GF-D8 (cell line): ENCODE measurements around the gene SLC38A3.
A peak's percentile ranks its signal among the peaks of the same experiment; 100 is the strongest.

ENCODE experiments used
- DNase-seq: peaks from one replicate; lab custom pipeline; 2025; lab: John Stamatoyannopoulos, UW

SLC38A3 gene

DNA sequence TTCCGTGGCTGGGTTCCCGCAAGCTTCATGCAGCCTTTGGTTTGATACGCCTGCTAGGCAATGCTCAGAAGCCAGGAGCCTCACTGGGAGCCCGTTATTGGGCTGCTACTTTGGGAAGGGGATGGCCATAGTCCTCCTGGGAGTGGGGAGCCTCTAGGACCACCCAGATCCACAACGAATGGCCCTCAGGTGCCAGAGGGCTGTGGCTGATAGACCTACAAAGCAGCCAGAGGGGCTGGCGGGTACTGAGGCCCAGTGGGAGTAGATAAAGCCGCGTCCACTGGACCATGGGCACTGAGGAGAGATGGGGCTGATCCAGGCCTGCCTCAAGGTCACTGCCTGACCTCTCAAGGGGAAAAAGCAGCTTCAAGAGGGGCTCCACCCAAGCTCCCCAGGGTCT, 12.9 kb upstream of the SLC38A3 start:
- DNase-seq: no peak

DNA sequence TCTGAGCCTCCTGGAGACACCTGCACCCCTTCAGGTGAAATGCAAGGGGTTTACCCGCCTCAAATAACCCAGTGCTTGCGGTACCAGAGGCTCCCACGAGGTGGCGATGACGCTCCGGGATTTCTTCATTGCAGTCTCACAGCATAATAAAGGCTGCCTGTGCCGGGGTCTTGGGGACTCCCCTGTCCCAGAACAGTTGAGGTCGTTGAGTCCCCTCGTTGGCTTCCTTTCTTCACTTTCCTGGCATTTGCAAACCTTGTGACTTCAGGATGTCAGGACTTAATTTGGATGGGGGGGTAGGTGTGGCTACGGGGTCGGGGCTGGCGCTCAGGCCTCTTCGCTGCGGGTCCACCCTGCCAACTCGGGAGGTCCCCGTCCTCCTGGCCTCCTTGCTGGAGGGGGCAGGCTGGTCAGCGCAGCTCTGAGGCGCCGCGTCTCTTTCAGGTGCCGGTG, 12.4 kb upstream of the SLC38A3 start:
- no peak for DNase-seq

DNA sequence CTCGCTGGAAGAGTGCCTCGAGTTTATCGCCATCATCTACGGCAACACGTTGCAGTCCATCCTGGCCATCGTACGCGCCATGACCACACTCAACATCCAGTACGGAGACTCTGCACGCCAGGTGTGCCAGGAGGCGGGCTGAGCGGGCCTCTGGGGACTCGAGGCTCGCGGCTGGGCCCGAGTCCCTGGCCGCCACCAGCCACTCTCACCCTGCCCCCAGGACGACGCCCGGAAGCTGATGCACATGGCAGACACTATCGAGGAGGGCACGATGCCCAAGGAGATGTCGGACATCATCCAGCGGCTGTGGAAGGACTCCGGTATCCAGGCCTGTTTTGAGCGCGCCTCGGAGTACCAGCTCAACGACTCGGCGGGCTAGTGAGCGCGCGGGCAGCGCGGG, 11.8 kb upstream of the SLC38A3 start:
- DNase-seq: no peak

DNA sequence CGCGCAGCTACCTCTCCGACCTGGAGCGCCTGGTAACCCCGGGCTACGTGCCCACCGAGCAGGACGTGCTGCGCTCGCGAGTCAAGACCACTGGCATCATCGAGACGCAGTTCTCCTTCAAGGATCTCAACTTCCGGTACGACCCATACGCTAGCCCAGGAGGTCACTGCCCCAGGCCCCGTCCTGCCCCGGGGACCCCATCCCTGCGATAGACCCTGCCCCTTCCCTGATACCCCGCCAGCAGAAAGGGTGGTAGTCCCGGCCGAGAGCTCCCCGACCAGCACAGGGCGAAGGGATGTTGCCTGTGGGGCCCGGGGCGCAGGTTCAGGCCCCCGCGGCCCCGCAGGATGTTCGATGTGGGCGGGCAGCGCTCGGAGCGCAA, 11.3 kb upstream of the SLC38A3 start:
- DNase-seq: no peak

DNA sequence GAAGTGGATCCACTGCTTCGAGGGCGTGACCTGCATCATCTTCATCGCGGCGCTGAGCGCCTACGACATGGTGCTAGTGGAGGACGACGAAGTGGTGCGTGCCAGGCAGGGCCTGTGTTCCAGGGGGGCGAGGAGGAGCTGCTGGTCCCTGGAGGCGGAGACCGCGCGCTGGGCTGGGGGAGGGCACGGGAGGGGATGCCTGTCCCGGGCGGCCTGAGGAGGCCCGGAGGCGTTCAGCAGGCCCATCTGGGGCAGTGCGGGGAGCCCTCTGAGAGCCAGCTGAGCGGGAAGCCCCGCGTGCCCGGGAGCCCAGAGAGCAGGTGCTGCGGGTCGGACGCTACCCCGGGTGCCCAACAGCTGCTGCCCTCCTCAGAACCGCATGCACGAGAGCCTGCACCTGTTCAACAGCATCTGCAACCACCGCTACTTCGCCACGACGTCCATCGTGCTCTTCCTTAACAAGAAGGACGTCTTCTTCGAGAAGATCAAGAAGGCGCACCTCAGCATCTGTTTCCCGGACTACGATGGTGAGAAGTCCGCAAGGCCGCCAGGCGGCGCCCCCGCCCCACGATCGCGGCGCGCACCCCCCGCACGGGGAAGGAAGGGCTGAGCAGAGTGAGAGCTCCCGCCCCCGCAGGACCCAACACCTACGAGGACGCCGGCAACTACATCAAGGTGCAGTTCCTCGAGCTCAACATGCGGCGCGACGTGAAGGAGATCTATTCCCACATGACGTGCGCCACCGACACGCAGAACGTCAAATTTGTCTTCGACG, 10.8 kb upstream of the SLC38A3 start:
- DNase-seq: peak; percentile 15

DNA sequence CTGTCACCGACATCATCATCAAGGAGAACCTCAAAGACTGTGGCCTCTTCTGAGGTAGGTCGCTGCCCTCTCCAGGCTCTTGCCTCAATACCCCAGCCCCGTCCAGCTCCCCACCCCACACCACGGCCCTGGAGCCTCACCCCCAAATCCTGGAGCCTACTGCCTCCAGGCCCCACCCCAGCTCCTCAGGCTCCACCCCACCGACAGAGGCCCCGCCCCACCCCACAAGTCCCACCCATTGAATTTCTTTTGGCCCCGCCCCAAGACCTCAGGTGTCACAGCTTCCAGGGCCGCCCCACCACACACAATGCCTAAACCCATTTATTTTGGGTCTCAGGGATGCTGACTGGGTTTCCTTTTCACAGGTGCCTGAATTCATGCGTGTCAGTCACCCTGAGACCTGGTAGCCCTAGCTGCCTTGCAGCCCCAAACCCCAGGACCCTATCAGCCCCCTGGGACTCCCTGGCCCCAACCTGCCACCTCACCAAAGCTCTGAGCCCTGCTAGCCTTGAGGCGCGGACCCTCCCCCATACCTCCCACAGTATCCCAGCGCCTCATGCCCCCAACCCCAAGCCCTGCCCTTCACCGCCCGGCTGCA, 10.1 kb upstream of the SLC38A3 start:
- DNase-seq: no peak

DNA sequence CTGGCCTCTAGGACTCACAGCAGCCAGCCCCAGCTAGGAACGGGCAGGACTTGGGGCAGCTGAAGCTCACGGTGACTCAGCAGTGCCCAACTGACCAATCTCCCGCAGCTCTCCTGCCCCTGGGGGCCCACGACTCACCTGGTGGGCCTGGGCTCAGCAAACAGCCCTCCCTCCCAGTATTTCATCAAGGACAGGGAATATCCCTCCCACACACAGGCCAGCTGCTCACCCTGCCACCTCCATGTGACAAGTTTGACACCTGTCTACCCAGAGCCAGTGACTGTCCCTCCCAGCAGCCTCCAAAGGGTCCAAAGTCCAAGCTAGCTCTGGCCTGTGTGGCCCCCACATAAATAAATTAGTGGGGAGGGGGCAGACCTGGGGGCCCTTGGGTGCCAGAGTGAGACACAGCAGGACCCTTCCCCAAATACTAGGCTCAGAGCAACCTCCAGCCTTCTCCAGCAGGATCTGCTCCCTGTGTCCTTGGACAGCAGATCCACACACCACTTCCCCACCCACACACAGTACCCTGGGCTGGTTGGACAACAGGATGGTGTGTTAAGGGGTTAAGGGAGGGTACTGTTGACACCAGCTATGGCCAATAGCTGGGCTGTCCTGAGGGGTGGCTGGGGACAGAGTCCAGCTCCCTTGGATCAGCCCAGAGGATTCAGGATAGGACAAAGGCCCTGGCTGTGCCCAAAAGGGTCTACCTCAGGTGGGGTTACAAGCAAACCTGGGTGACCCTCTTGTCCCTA, 9.4 kb upstream of the SLC38A3 start:
- DNase-seq: no peak

DNA sequence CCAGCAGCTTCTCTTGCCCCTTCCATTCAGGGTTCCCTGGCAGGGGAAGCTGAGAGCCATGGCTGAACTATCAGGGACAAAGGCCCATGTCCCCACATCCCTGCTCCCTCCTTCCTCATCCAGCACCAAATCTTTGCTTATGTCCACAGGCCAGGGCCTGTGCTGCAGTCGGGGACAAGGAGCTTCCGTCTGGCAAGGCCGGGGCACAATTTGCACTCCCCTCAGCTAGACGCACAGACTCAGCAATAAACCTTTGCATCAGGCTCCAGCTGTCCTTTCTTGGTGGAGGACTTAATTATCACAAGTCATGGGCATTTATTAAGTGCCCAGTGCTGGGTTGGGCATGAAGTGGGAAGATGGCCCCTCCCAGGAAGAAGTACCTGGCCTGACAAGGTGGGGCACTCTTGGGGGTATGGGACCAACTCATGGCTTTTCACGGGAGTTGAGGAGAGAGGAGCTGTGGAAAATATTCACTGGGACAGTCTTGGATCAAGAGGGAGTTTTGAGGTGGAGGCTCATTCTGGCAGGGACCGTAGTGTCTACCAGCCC, 8.7 kb upstream of the SLC38A3 start:
- no peak for DNase-seq

DNA sequence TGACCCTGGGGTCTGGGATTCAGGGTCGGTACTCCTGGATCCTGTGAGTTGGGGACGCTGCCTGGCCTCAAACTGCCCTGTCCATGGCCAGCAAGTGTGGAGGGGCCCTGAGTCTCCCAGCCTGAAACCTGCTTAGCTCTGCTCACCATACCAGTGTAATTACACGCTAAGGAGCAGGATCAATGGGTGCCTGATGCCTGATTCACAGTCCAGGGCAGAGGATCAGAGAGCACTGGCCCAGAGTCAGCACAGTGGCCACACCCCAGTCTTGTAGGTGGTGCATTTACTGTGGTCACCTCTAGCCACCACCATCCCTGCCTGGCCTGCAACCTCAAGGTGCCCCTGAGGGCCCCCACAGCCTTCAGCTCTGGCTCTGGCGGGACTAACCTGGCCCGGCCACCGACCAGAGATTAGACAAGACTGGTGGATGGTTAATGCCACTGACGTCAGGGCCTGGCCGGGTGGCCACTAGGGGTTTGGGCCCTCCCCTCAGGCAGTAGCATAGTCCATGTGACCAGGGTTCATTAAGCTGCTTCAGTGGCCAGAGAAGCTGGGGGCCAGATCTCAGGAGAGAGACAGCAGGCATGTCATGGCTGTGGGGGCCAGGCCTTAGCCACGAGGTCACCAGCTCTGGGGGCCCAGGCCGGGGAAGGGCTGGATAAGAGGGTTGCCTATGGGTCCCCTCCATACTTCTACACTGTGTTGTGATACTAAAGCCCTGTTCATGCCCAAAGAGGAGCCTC, 3.3 kb upstream of the SLC38A3 start:
- DNase-seq: no peak

DNA sequence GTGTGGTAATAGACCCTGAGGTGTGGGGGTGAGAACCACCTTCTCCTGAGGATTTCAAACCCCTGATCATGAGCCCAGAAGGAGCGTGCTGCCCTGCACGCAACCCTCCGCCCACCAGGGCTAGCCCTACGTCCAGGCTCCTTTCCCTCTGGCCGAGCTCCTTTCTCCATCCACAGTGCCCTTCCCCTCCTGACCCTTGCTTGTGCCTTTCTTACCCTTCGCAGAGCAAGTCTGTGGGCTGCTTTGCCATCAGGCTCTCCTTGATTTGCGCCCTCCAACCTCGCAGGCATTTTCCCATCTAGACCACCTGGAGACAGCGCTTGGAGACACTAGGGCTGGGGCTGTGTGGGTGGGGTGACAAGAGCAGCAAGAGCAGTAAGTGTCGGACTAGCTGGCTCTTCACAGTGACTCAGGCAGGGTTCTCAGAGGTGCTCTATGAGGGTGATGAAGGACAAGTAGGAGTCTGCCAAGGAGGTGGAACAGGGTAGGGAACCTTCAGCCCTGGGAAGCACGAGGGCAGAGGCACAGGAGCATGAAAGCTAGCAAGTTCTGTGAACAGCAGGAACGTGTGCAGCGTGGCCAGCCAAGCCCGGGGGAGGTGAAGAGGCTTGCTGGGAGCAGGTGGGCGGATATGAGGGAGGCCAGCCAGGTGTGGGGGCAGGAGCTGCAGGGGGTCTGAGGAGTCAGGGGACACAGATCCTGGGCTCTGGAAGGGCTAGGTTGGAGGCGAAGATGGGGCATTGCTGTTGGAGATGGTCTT, 2.5 kb upstream of the SLC38A3 start:
- no peak for DNase-seq

DNA sequence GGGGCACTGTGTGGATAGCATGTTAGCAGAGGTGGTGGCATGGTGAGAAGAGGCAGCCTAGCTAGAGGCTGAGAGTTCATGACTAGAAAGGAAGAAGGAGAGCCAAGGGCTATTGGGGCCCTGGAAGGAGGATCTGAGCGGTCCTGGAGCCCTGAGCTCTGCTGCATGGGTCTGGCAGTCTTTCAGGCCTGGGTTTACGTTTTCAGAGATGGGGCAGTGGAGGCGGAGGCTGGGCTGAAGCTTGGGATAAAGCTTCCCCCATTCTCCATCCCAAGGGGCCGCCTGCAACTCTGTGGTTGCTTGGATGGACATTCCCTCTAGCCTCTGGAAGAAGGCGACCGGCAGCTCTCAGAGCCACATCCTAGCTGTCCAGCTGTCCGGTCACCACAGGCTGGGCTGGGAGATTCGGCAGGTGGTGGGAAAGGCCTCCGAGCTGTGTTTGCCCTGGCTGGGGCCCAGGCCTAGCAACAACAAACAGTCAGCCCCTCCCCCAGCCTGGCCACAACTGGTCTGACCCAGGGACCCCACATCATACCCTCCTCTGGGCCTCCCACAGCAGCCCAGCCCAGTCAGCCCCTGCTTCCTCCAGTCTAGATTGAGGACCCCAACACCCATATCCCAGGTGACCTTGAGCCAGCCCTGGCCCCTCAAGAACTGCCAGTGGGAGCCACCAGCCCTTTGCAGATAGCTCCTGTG, 1.8 kb upstream of the SLC38A3 start:
- DNase-seq: no peak

DNA sequence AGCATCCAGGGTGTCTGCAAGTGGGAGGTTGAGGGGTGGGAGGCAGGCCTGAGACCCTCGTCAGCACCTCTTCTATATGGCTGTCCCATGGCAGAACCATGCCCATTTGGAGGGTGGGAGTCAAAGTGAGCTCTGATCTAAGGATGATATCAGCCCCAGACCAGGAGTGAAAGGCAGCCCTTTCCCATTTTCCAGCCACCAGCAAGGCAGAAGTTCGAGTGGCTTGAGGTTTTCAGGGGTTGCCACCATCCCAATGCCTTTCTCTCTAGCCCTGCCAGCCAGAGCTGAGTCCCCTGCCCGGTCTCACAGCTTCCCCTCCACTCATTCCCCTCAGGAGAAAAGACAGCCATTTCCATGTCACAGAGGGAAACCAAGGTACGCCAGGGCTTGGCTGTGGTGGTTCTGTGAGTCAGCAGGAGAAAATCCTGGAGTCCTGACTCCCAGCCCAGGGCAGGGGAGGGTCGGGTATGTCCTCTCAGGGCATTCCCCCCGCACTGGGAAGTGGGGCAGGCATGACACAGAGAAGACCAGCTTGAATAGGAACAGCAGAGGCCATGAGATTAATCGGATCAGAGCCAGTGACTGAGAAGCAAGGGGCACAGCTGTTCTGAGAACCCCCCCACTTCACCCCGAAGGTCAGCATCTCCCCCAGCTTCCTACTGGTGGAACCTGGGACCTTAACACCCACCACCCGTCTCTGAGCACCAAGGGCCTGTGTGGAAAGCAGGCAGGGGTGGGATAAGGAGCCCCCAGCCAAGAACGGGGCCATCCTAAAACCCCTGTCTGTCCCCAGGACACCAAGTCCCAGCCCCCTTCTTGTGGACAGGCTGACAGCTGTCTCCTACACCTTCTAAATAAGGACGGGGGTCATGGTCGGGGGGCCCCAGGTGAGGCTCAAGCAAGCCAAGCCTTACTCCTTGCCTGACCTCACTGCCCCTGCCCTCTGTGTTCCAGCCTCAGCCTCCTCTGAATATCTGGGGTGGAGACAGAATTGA, 965 bp upstream of the SLC38A3 start:
- DNase-seq: no peak

DNA sequence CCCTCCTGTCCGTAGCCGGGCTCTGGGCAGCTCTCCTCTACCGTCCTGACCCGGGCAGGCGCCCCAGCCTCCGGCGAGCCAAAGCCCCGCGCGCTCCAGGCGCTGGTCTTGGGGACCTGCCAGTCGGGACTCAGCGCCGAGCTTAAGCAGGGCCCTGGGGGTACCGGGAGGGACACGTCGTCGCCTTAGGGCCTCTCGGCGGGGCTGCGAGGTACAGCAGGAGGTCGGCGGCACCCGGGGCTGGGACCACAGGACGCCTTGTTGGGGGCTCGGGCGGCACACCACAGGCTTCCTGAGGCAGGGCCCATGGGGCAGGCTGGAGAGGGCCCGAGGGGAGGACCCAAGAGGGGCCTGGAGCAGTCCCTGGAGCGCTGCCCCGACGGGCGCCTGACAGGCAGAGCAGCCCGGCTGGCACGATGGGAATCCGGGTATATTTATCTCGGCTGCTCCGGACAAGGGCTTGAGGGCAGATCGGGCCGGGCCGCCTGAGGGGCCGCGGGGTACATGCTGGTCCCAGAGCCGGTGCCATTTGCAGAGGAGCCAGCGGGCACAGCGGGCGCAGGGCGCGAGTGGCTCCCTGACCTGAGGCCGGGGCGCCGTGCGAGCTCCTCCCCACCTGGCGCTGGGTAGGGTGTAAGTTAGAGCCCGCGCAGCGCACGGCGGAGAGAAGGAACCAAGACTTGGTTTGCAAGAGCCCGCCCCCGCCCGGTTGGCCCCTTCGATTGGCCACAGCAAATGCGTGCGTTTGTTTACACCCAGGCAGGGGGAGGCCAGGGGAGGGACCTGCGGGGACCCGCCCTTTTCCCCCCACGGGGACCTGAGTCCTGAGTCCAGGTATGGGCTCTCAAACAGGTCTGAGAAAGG, 574 bp downstream of the SLC38A3 start:
- DNase-seq: no peak

DNA sequence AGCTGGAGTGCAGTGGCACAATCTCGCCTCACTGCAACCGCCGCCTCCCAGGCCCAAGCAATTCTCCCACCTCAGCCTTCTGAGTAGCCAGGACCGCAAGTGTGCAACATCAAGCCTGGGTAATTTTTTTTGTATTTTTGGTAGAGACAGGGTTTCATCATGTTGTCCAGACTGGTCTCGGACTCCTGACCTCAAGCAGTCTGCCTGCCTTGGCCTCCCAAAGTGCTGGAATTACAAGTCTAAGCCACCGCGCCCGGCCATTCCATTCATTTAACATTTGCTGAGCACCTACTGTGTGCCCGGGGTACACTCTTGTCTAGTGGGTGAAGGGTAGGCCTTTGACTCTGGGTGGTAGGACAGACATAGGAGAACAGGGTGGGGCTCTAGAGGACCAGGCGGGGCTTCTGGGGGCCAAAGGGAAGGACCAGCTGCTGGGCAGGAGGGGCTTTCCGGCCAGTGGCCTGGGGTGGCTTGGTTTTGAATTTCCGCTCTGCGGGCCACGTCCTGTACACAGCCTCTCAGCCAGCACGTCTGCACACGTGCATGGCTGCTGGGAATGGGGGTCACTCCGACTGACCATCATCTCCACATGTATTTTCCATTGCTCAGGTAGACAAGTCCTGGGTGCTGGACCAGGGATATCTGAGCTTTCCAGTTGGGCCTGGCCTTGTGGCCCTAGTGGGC, 2.4 kb downstream of the SLC38A3 start:
- DNase-seq: no peak

DNA sequence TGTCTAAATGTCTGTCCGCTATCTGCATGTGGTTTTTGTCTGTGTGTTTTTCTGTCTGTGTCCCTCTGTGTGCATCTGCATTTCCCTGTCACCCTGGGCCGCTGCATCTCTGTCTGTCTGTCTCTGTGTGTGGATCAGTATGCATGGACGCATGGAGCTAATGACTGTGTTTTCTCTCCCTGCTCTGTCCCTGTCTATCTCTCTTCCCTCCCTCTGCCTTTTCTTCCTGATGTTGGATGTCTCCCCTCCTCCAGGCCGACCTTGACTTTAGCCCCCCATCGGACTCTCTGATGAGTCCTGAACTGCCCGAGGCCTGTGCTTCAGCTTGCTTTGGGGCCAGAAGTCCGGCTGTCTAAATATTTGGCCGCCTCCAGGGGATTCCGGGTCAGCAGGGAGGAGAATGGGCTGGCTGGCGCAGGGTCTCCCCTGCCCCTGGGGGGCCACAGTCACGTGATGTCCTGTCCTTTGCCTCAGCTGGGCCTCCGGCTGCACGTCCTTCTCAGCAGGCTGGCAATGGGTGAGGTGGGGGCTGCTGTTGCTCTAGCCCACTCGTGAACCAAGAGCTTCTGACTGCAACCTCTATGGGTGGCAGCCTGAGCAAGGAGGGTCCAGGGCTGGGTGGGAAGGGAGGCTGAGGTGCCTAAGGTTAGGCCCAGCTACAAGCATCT, 3.7 kb downstream of the SLC38A3 start:
- DNase-seq: no peak

DNA sequence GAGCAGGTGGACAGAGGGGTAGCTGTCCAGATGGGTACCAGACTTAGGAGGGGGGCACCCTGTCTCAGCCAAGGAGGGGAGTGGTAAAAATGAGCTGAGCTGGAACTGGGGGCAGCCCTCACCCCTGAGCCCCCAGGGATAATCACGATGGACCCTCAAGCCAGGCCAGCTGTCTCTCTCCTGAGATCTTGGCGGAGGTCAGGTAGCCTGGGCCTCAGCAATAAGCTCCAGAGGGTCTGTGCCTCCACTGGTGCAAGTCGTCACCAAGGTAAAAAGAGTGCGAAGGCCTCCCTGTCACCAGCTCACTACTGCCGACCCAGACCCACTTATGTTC, 5.1 kb downstream of the SLC38A3 start:
- DNase-seq: no peak

DNA sequence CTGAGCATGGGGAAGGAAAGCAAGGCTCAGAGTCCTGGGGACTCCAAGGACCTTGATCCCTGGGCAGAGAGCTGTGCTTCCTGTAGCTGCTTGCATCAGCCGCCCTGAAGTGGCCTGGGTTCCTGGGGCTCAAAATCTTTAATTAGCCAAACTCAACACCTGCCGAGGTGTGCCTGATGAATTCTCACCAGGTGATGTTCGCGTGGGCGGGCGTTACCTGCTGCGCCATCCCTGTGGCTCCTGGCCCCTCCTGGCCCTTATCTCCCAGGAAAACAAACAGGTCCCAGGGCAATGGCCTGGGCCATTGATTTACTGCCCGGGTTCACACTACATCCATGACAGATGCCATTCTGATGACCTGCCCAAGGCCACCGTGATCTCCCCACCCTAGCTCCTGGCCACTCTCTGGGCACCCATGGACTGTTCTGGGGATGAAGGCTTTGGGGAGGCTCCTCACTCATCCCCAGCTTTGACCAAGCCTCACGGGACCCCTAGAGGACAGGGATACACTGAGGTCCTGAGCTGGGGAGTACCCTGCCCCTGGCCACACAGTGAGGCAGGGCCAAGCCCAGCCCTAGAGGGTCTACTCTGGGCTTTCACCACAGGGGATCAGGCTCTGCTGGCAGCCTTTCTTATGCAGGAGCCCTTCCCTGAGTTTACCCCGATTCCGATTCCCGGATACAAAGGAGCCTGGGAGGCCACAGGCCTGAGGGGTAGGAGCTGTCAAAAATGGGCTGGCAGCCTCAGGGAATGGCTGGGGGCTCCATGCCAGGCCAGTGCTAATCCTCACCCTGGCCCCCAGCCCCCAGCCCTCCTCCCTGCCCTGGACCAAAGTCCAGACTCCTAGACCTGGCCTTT, 5.7 kb downstream of the SLC38A3 start:
- no peak for DNase-seq
